ENCODE results near the gene RGS3.

DNA sequence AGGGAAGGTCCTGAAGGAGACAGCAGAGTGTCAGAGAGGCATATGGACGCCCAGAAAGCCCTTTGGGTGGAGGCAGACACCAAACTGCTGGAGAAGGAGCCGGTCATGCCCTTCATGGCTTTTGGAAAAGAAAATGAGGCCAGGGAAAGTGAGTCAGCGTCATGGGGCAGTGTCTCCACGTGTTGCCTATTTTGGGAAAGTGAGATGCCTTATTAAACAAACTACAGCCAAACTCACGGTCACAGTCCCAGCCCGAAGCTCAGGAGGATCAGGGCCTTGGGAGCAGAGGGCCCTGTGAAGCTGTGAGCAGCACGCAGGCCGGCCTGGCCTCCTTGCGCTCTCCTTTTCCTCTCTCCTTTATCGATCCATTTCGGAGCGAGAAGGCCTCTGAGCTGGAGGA lies 25.0 kb downstream of the RGS3 start:
- TF ChIP-seq POLR2A (IDR thresholded peaks at IDR 0.05; ENCODE audit: low read depth, low read length) = no peak
- TF ChIP-seq POLR2AphosphoS5 (IDR thresholded peaks at IDR 0.05; ENCODE audit: low read depth, low read length) = no peak
